Stimulated activated naive CD8-positive, alpha-beta T cell treated with anti-CD3 and anti-CD28 coated beads, Interleukin-15, Interleukin-2, amounts not matched to agents 100 ng/mL and 50 ng/mL, for 24 hours (primary cell): ENCODE measurements around the gene MAGEA8.
"Not testable (repeated sequence)": the region's sequence is repeated elsewhere in the genome, so short reads cannot be mapped to it uniquely, and the experiment has no call there.

Source experiments
- H3K27ac Mint-ChIP-seq: one replicate; pipeline ENCODE4 v1.8.0; 2021; ENCODE audit warnings: mild to moderate bottlenecking, mixed read lengths
- H3K27me3 Mint-ChIP-seq: one replicate; pipeline ENCODE4 v1.8.0; 2021; ENCODE audit warnings: mixed read lengths
- H3K36me3 Mint-ChIP-seq: one replicate; pipeline ENCODE4 v1.8.0; 2021; ENCODE audit warnings: low read depth, mixed read lengths
- H3K4me1 Mint-ChIP-seq: one replicate; pipeline ENCODE4 v1.8.0; 2021; ENCODE audit warnings: low read depth, mixed read lengths
- H3K4me3 Mint-ChIP-seq: one replicate; pipeline ENCODE4 v1.8.0; 2021; ENCODE audit warnings: mild to moderate bottlenecking, mixed read lengths
- H3K9me3 Mint-ChIP-seq: one replicate; pipeline ENCODE4 v1.8.0; 2021; ENCODE audit warnings: mixed read lengths

MAGEA8 gene

GRCh38 chrX:149881081-149881711 lies at the start of gene MAGEA8:
TSS of gene MAGEA8 (plus strand) at chrX:149881183. CDS start at chrX:149884273, 3,090 bp downstream.
- no peak within 1 kb of the TSS for H3K27ac Mint-ChIP-seq
- H3K36me3 Mint-ChIP-seq = no peaks in the 10 kb centered on the region

GRCh38 chrX:149831473-149831872 lies 49.5 kb upstream of the MAGEA8 start:
- H3K4me1 Mint-ChIP-seq = peaks cover 44% of the 10 kb centered on the region
- no peak overlapping the region for H3K4me3 Mint-ChIP-seq
- no peaks in the 10 kb centered on the region for H3K27me3 Mint-ChIP-seq
- H3K9me3 Mint-ChIP-seq = no peaks in the 10 kb centered on the region
- no peak overlapping the region for H3K27ac Mint-ChIP-seq
- H3K36me3 Mint-ChIP-seq = no peaks in the 10 kb centered on the region

More at GRCh38 chrX:149881081-149881711, at the start of gene MAGEA8:
- H3K4me3 Mint-ChIP-seq = no peak within 1 kb of the TSS
- peaks cover 10% of the 10 kb centered on the region for H3K27me3 Mint-ChIP-seq
- no peaks in the 10 kb centered on the region for H3K9me3 Mint-ChIP-seq
- H3K4me1 Mint-ChIP-seq = no peaks in the 10 kb centered on the region

- H3K27ac Mint-ChIP-seq, H3K9me3 Mint-ChIP-seq, H3K4me3 Mint-ChIP-seq, H3K36me3 Mint-ChIP-seq, H3K27me3 Mint-ChIP-seq: not testable (repeated sequence)
- H3K4me1 Mint-ChIP-seq = peaks cover 15% of the 10 kb centered on the region
Observed at GRCh38 chrX:149836728-149837127, 44.3 kb upstream of the MAGEA8 start.

GRCh38 chrX:149837167-149837566 lies 43.8 kb upstream of the MAGEA8 start:
- Mint-ChIP-seq H3K4me3 (no peak overlapping the region), H3K4me1 (peaks cover 14% of the 10 kb centered on the region), H3K27ac (no peak overlapping the region), H3K9me3 (no peaks in the 10 kb centered on the region), H3K27me3 (peaks cover 4% of the 10 kb centered on the region), H3K36me3 (no peaks in the 10 kb centered on the region)

GRCh38 chrX:149837639-149838038 lies 43.3 kb upstream of the MAGEA8 start:
- Mint-ChIP-seq H3K36me3 (no peaks in the 10 kb centered on the region), H3K27me3 (peaks cover 4% of the 10 kb centered on the region), H3K4me1 (peaks cover 14% of the 10 kb centered on the region), H3K4me3 (no peak overlapping the region), H3K27ac (no peak overlapping the region), H3K9me3 (no peaks in the 10 kb centered on the region)

GRCh38 chrX:149841929-149842328 lies 39.1 kb upstream of the MAGEA8 start:
- Mint-ChIP-seq H3K27me3 (peaks cover 11% of the 10 kb centered on the region), H3K27ac (no peak overlapping the region), H3K9me3 (no peaks in the 10 kb centered on the region), H3K4me1 (peaks cover 7% of the 10 kb centered on the region), H3K36me3 (no peaks in the 10 kb centered on the region), H3K4me3 (no peak overlapping the region)

GRCh38 chrX:149845385-149845784 lies 35.6 kb upstream of the MAGEA8 start:
- peaks cover 8% of the 10 kb centered on the region for H3K27me3 Mint-ChIP-seq

GRCh38 chrX:149846789-149847188 lies 34.2 kb upstream of the MAGEA8 start:
- H3K36me3 Mint-ChIP-seq = no peaks in the 10 kb centered on the region
- no peak overlapping the region for H3K4me3 Mint-ChIP-seq
- no peak overlapping the region for H3K27ac Mint-ChIP-seq
- no peaks in the 10 kb centered on the region for H3K9me3 Mint-ChIP-seq
- H3K4me1 Mint-ChIP-seq = no peaks in the 10 kb centered on the region
- peaks cover 8% of the 10 kb centered on the region for H3K27me3 Mint-ChIP-seq

More at GRCh38 chrX:149845385-149845784, 35.6 kb upstream of the MAGEA8 start:
- no peaks in the 10 kb centered on the region for H3K9me3 Mint-ChIP-seq
- no peaks in the 10 kb centered on the region for H3K4me1 Mint-ChIP-seq
- H3K4me3 Mint-ChIP-seq = no peak overlapping the region
- no peaks in the 10 kb centered on the region for H3K36me3 Mint-ChIP-seq
- no peak overlapping the region for H3K27ac Mint-ChIP-seq

GRCh38 chrX:149848855-149849254 lies 32.1 kb upstream of the MAGEA8 start:
- Mint-ChIP-seq H3K36me3 (no peaks in the 10 kb centered on the region), H3K4me3 (no peak overlapping the region), H3K27ac (no peak overlapping the region), H3K27me3 (peaks cover 3% of the 10 kb centered on the region), H3K4me1 (no peaks in the 10 kb centered on the region), H3K9me3 (no peaks in the 10 kb centered on the region)

- Mint-ChIP-seq H3K36me3 (no peaks in the 10 kb centered on the region), H3K27me3 (no peaks in the 10 kb centered on the region), H3K9me3 (no peaks in the 10 kb centered on the region), H3K27ac (no peak overlapping the region), H3K4me3 (no peak overlapping the region), H3K4me1 (no peaks in the 10 kb centered on the region)
Observed at GRCh38 chrX:149849787-149850186, 31.2 kb upstream of the MAGEA8 start.

GRCh38 chrX:149851864-149852263 lies 29.1 kb upstream of the MAGEA8 start:
- Mint-ChIP-seq H3K27ac (no peak overlapping the region), H3K4me1 (no peaks in the 10 kb centered on the region), H3K9me3 (no peaks in the 10 kb centered on the region), H3K27me3 (no peaks in the 10 kb centered on the region), H3K36me3 (no peaks in the 10 kb centered on the region), H3K4me3 (no peak overlapping the region)

- Mint-ChIP-seq H3K4me3 (no peak overlapping the region), H3K27me3 (no peaks in the 10 kb centered on the region), H3K36me3 (no peaks in the 10 kb centered on the region), H3K27ac (no peak overlapping the region), H3K9me3 (no peaks in the 10 kb centered on the region), H3K4me1 (no peaks in the 10 kb centered on the region)
Observed at GRCh38 chrX:149853925-149854324, 27.1 kb upstream of the MAGEA8 start.

GRCh38 chrX:149858592-149858991 lies 22.4 kb upstream of the MAGEA8 start:
- Mint-ChIP-seq H3K4me1 (no peaks in the 10 kb centered on the region), H3K4me3 (no peak overlapping the region), H3K27ac (no peak overlapping the region), H3K36me3 (peaks cover 5% of the 10 kb centered on the region), H3K27me3 (peaks cover 13% of the 10 kb centered on the region), H3K9me3 (peaks cover 5% of the 10 kb centered on the region)

- Mint-ChIP-seq H3K36me3 (peaks cover 5% of the 10 kb centered on the region), H3K4me3 (no peak overlapping the region), H3K27ac (no peak overlapping the region), H3K27me3 (peaks cover 13% of the 10 kb centered on the region), H3K9me3 (peaks cover 5% of the 10 kb centered on the region), H3K4me1 (no peaks in the 10 kb centered on the region)
Observed at GRCh38 chrX:149860445-149860844, 20.5 kb upstream of the MAGEA8 start.

GRCh38 chrX:149865390-149865789 lies 15.6 kb upstream of the MAGEA8 start:
- Mint-ChIP-seq H3K4me3 (no peak overlapping the region), H3K36me3 (no peaks in the 10 kb centered on the region), H3K9me3 (no peaks in the 10 kb centered on the region), H3K27me3 (peaks cover 3% of the 10 kb centered on the region), H3K4me1 (no peaks in the 10 kb centered on the region), H3K27ac (no peak overlapping the region)

GRCh38 chrX:149867488-149867887 lies 13.5 kb upstream of the MAGEA8 start:
- Mint-ChIP-seq H3K36me3 (no peaks in the 10 kb centered on the region), H3K4me1 (peaks cover 8% of the 10 kb centered on the region), H3K4me3 (no peak overlapping the region), H3K9me3 (no peaks in the 10 kb centered on the region), H3K27ac (no peak overlapping the region), H3K27me3 (no peaks in the 10 kb centered on the region)
